GM12878 (cell line): Measurements from ENCODE around the gene OR6C68. TPM values are rescaled to one million over a fixed set of nuclear protein-coding genes. Genes with fewer than 3 reads are reported as not detected.

Source experiments
- ATAC-seq: fragments of 200-7000 bp; cut with Tn5 transposase; 3 replicates; pipeline ENCODE4 v1.9.1; 2020; ENCODE audit warnings: mild to moderate bottlenecking, moderate library complexity
- BruUV-seq: library from RNA; stranded (reverse); fragments of 400-500 nt; replicated peaks from 2 replicates; lab custom pipeline; 2021; lab: Mats Ljungman, UMichigan
- CTCF ChIA-PET: fragments of 300-600 bp; sonication (Branson Sonifier 250); formaldehyde crosslinking; extraction: SDS; loops from one replicate; lab custom pipeline; 2021; ENCODE audit warnings: inconsistent platforms; lab: Yijun Ruan, JAX
- POLR2A ChIA-PET: fragments of 350-600 bp; formaldehyde crosslinking; extraction: SDS; loops from one replicate; lab custom pipeline; 2021; ENCODE audit warnings: inconsistent platforms; lab: Charles Lee
- RAD21 ChIA-PET: fragments of 300-600 bp; sonication (Branson Sonifier 250); formaldehyde crosslinking; loops from one replicate; lab custom pipeline; 2023; ENCODE audit warnings: antibody characterized with exemption; ENCODE audit not compliant: unreplicated experiment; lab: Charles Lee
- SMC1A ChIA-PET: fragments of 300-600 bp; sonication (Branson Sonifier 250); formaldehyde crosslinking; loops from one replicate; lab custom pipeline; 2023; ENCODE audit not compliant: unreplicated experiment, uncharacterized antibody; lab: Charles Lee
- DNase-seq: peaks from one replicate; pipeline ENCODE4 v3.0.0-alpha.2; 2011; ENCODE audit warnings: low read depth, low spot score
- FAIRE-seq: peaks from 3 replicates; lab custom pipeline; 2011; peaks lifted over from hg19 to GRCh38; lab: Jason Lieb, UNC
- H2AFZ ChIP-seq: 2 replicates; pipeline ENCODE4 v1.6.0; 2011; ENCODE audit warnings: low read depth, low read length, control low read depth; ENCODE audit not compliant: control insufficient read depth
- H3K27ac ChIP-seq: 2 replicates; pipeline ENCODE4 v1.5.1; 2011; ENCODE audit warnings: control low read depth; ENCODE audit not compliant: control insufficient read depth, insufficient read depth
- H3K27me3 ChIP-seq, 2 experiments: replicated peaks in 1 of 2; 2 replicates each; pipeline versions ENCODE4 v1.6.0 to v1.6.1; 2011; ENCODE audit warnings: low read length in 1 of 2; ENCODE audit not compliant: control insufficient read depth in 2 of 2, insufficient read depth in 2 of 2
- H3K36me3 ChIP-seq, 2 experiments: 2 replicates each; pipeline ENCODE4 v1.5.1; 2011; ENCODE audit warnings: low read length in 1 of 2; ENCODE audit not compliant: control insufficient read depth in 2 of 2, insufficient read depth in 2 of 2
- H3K4me1 ChIP-seq: 2 replicates; pipeline ENCODE4 v1.6.1; 2011; ENCODE audit warnings: mild to moderate bottlenecking, low read length, moderate library complexity, mixed read lengths; ENCODE audit not compliant: control insufficient read depth, insufficient read depth
- H3K4me2 ChIP-seq: 2 replicates; pipeline ENCODE4 v1.6.0; 2011; ENCODE audit warnings: control low read depth; ENCODE audit not compliant: control insufficient read depth, insufficient read depth
- H3K4me3 ChIP-seq: fragments of 200-600 bp; sonication (generic); 2 replicates; pipeline ENCODE4 v1.5.1; 2016
- H3K79me2 ChIP-seq: 2 replicates; pipeline ENCODE4 v1.6.0; 2011; ENCODE audit warnings: low read length; ENCODE audit not compliant: control insufficient read depth, insufficient read depth
- H3K9ac ChIP-seq: 2 replicates; pipeline ENCODE4 v1.8.0; 2011; ENCODE audit warnings: low read length, control low read depth, mixed read lengths; ENCODE audit not compliant: control insufficient read depth, insufficient read depth
- H3K9me3 ChIP-seq: replicated peaks from 3 replicates; pipeline ENCODE4 v1.5.1; 2011; ENCODE audit warnings: mild to moderate bottlenecking, low read length; ENCODE audit not compliant: control insufficient read depth, insufficient read depth
- H4K20me1 ChIP-seq: 2 replicates; pipeline ENCODE4 v1.6.0; 2011; ENCODE audit not compliant: control insufficient read depth, insufficient read depth
- CBFB ChIP-seq: IDR thresholded peaks from 2 replicates; pipeline ENCODE4 v1.6.1; 2016; ENCODE audit warnings: antibody characterized with exemption, low read depth
- IRF3 ChIP-seq: fragments of 450-650 bp; IDR thresholded peaks from 2 replicates; pipeline ENCODE4 v1.6.1; 2014; ENCODE audit warnings: mild to moderate bottlenecking
- KDM1A ChIP-seq: fragments of 200-600 bp; sonication (generic); IDR thresholded peaks from 2 replicates; pipeline ENCODE4 v1.6.1; 2016; ENCODE audit warnings: borderline replicate concordance
- MTA2 ChIP-seq: fragments of 450-650 bp; IDR thresholded peaks from 2 replicates; pipeline ENCODE4 v1.6.1; 2016; ENCODE audit warnings: low read depth, mild to moderate bottlenecking, moderate library complexity
- NFIC ChIP-seq: IDR thresholded peaks from 2 replicates; pipeline ENCODE4 v1.6.1; 2012; ENCODE audit warnings: low read depth, mild to moderate bottlenecking, inconsistent platforms, low read length, moderate library complexity
- NKRF ChIP-seq: fragments of 450-650 bp; conservative IDR thresholded peaks from 2 replicates; pipeline ENCODE4 v1.6.1; 2017; ENCODE audit warnings: mild to moderate bottlenecking, moderate library complexity
- PML ChIP-seq: IDR thresholded peaks from 2 replicates; pipeline ENCODE4 v1.6.1; 2012; ENCODE audit warnings: low read length, inconsistent platforms
- YY1 ChIP-seq: IDR thresholded peaks from 2 replicates; pipeline ENCODE4 v1.6.1; 2011; ENCODE audit warnings: low read depth, mild to moderate bottlenecking, low read length
- ZNF622 ChIP-seq: fragments of 450-650 bp; IDR thresholded peaks from 2 replicates; pipeline ENCODE4 v1.6.1; 2017; ENCODE audit warnings: mild to moderate bottlenecking, inconsistent platforms
- in situ Hi-C: fragments of 300-500 bp; cut with MboI; formaldehyde crosslinking; loops from 9 replicates; pipeline ENCODE4 v1.14.3; 2018; ENCODE audit warnings: mixed read lengths
- intact Hi-C: fragments of 100-400 bp; cut with micrococcal nuclease; formaldehyde crosslinking; loops from one replicate; pipeline ENCODE4 v1.14.2; 2022; ENCODE audit not compliant: unreplicated experiment
- polyA plus RNA-seq, 11 experiments: library from polyadenylated mRNA; depleted of rRNA in 4 of 11; unstranded in 6 of 11; stranded (reverse) in 5 of 11; fragments of >200 nt; fragmentation: Nextera tagmentation in 4 of 11; fragmentation: Illumina TruSeq in 1 of 11; extraction: Ambion mirVana in 4 of 11; extraction: Trizol in 1 of 11; gene quantifications; 1 replicate in 1 of 11; 2 replicates in 10 of 11; pipeline versions ENCODE4 v1.2.1 to v1.2.3, GENCODE V29; 2011 to 2016; ENCODE audit warnings: inconsistent platforms in 2 of 11, missing spikeins in 2 of 11, low read depth in 1 of 11
- total RNA-seq, 4 experiments: library from RNA; depleted of rRNA in 3 of 4; stranded (reverse); fragments of >200 nt in 3 of 4; fragmentation: Illumina TruSeq in 1 of 4; extraction: Trizol in 1 of 4; gene quantifications; 2 replicates each; pipeline versions ENCODE4 v1.2.1 to v1.2.3, GENCODE V29; 2013 to 2021

Gene OR6C68
- total and polyA plus RNA-seq, 10 of the 15 experiments (the other 5 are each of a cell fraction or from before 2014, with no cell fraction given), result 0.10 TPM; not detected in 9

- Histone ChIP-seq H2AFZ (no peak overlapping the region), H3K9ac (no peak overlapping the region), H3K4me3 (no peak overlapping the region), H3K4me2 (no peak overlapping the region), H3K36me3 (no peaks in the 10 kb centered on the region), H3K79me2 (no peaks in the 10 kb centered on the region), H3K27ac (no peak overlapping the region), H3K4me1 (no peaks in the 10 kb centered on the region), H3K9me3 (no peaks in the 10 kb centered on the region), H3K27me3 (no peaks in the 10 kb centered on the region), H4K20me1 (no peaks in the 10 kb centered on the region)
- ChIA-PET POLR2A (no interaction called here), SMC1A (no interaction called here), RAD21 (no interaction called here), CTCF (no interaction called here)
- no peak for TF ChIP-seq ZNF622
- TF ChIP-seq NFIC, result no peak
- no peak for TF ChIP-seq IRF3
- no peak for TF ChIP-seq YY1
- no peak for TF ChIP-seq NKRF
- no peak for TF ChIP-seq CBFB
- no peak for TF ChIP-seq KDM1A
- no peak for TF ChIP-seq MTA2
- TF ChIP-seq PML, result no peak
- intact Hi-C loops, result no loop called here
- DNase-seq, result no peak
- FAIRE-seq, result no peak
- in situ Hi-C loops, result no loop called here
- no TSS peak for BruUV-seq
- no peak for ATAC-seq
These were observed 24.2 kb downstream of the OR6C68 start for GRCh38 chr12:55516391-55516790.

Other genes with a start within 250 kb of the OR6C68 start
Only the 7 nearest of the 16 such genes appear.
- not detected in 2 replicates for gene OR6C75, start 129.4 kb upstream of the OR6C68 start, total RNA-seq (2014; rRNA removed)
- gene OR6C75, start 129.4 kb upstream of the OR6C68 start, total RNA-seq (2014; rRNA removed; fragmentation: Illumina TruSeq; extraction: Trizol), result not detected in 2 replicates
- gene OR6C75, start 129.4 kb upstream of the OR6C68 start, total RNA-seq (2021), result not detected in 2 replicates
- gene OR6C75, start 129.4 kb upstream of the OR6C68 start, polyA plus RNA-seq (2011; rRNA removed), result not detected in 2 replicates
- gene OR6C75, start 129.4 kb upstream of the OR6C68 start, polyA plus RNA-seq (2014; fragmentation: Illumina TruSeq; extraction: Trizol), result not detected in 2 replicates
- not detected for gene OR6C75, start 129.4 kb upstream of the OR6C68 start, polyA plus RNA-seq (2014; fragmentation: Nextera tagmentation; extraction: Ambion mirVana)
- not detected in 2 replicates for gene OR6C75, start 129.4 kb upstream of the OR6C68 start, polyA plus RNA-seq (2014; rRNA removed)
- not detected for gene OR6C75, start 129.4 kb upstream of the OR6C68 start, polyA plus RNA-seq (2016; fragmentation: Nextera tagmentation; extraction: Ambion mirVana)
- gene OR6C65, start 91.8 kb upstream of the OR6C68 start, total RNA-seq (2014; rRNA removed), result not detected in 2 replicates
- gene OR6C65, start 91.8 kb upstream of the OR6C68 start, total RNA-seq (2014; rRNA removed; fragmentation: Illumina TruSeq; extraction: Trizol), result not detected in 2 replicates
- gene OR6C65, start 91.8 kb upstream of the OR6C68 start, total RNA-seq (2021), result not detected in 2 replicates
- not detected in 2 replicates for gene OR6C65, start 91.8 kb upstream of the OR6C68 start, polyA plus RNA-seq (2011; rRNA removed)
- gene OR6C65, start 91.8 kb upstream of the OR6C68 start, polyA plus RNA-seq (2014; fragmentation: Illumina TruSeq; extraction: Trizol), result not detected in 2 replicates
- gene OR6C65, start 91.8 kb upstream of the OR6C68 start, polyA plus RNA-seq (2014; fragmentation: Nextera tagmentation; extraction: Ambion mirVana), result not detected
- gene OR6C65, start 91.8 kb upstream of the OR6C68 start, polyA plus RNA-seq (2014; rRNA removed), result not detected in 2 replicates
- gene OR6C65, start 91.8 kb upstream of the OR6C68 start, polyA plus RNA-seq (2016; fragmentation: Nextera tagmentation; extraction: Ambion mirVana), result not detected
- not detected in 2 replicates for gene OR6C76, start 66.1 kb upstream of the OR6C68 start, total RNA-seq (2014; rRNA removed)
- gene OR6C76, start 66.1 kb upstream of the OR6C68 start, total RNA-seq (2014; rRNA removed; fragmentation: Illumina TruSeq; extraction: Trizol), result not detected in 2 replicates
- not detected in 2 replicates for gene OR6C76, start 66.1 kb upstream of the OR6C68 start, total RNA-seq (2021)
- gene OR6C76, start 66.1 kb upstream of the OR6C68 start, polyA plus RNA-seq (2011; rRNA removed), result not detected in 2 replicates
- not detected in 2 replicates for gene OR6C76, start 66.1 kb upstream of the OR6C68 start, polyA plus RNA-seq (2014; fragmentation: Illumina TruSeq; extraction: Trizol)
- not detected for gene OR6C76, start 66.1 kb upstream of the OR6C68 start, polyA plus RNA-seq (2014; fragmentation: Nextera tagmentation; extraction: Ambion mirVana)
- not detected in 2 replicates for gene OR6C76, start 66.1 kb upstream of the OR6C68 start, polyA plus RNA-seq (2014; rRNA removed)
- gene OR6C76, start 66.1 kb upstream of the OR6C68 start, polyA plus RNA-seq (2016; fragmentation: Nextera tagmentation; extraction: Ambion mirVana), result not detected
- gene OR6C2, start 48.3 kb upstream of the OR6C68 start, total RNA-seq (2014; rRNA removed), result not detected in 2 replicates
- not detected in 2 replicates for gene OR6C2, start 48.3 kb upstream of the OR6C68 start, total RNA-seq (2014; rRNA removed; fragmentation: Illumina TruSeq; extraction: Trizol)
- gene OR6C2, start 48.3 kb upstream of the OR6C68 start, total RNA-seq (2021), result not detected in 2 replicates
- not detected in 2 replicates for gene OR6C2, start 48.3 kb upstream of the OR6C68 start, polyA plus RNA-seq (2011; rRNA removed)
- not detected in 2 replicates for gene OR6C2, start 48.3 kb upstream of the OR6C68 start, polyA plus RNA-seq (2014; fragmentation: Illumina TruSeq; extraction: Trizol)
- gene OR6C2, start 48.3 kb upstream of the OR6C68 start, polyA plus RNA-seq (2014; fragmentation: Nextera tagmentation; extraction: Ambion mirVana), result not detected
- gene OR6C2, start 48.3 kb upstream of the OR6C68 start, polyA plus RNA-seq (2014; rRNA removed), result not detected in 2 replicates
- not detected for gene OR6C2, start 48.3 kb upstream of the OR6C68 start, polyA plus RNA-seq (2016; fragmentation: Nextera tagmentation; extraction: Ambion mirVana)
- not detected in 2 replicates for gene OR6C70, start 22.2 kb upstream of the OR6C68 start, total RNA-seq (2014; rRNA removed)
- not detected in 2 replicates for gene OR6C70, start 22.2 kb upstream of the OR6C68 start, total RNA-seq (2014; rRNA removed; fragmentation: Illumina TruSeq; extraction: Trizol)
- gene OR6C70, start 22.2 kb upstream of the OR6C68 start, total RNA-seq (2021), result not detected in 2 replicates
- gene OR6C70, start 22.2 kb upstream of the OR6C68 start, polyA plus RNA-seq (2011; rRNA removed), result not detected in 2 replicates
- gene OR6C70, start 22.2 kb upstream of the OR6C68 start, polyA plus RNA-seq (2014; fragmentation: Illumina TruSeq; extraction: Trizol), result not detected in 2 replicates
- not detected for gene OR6C70, start 22.2 kb upstream of the OR6C68 start, polyA plus RNA-seq (2014; fragmentation: Nextera tagmentation; extraction: Ambion mirVana)
- gene OR6C70, start 22.2 kb upstream of the OR6C68 start, polyA plus RNA-seq (2014; rRNA removed), result not detected in 2 replicates
- not detected for gene OR6C70, start 22.2 kb upstream of the OR6C68 start, polyA plus RNA-seq (2016; fragmentation: Nextera tagmentation; extraction: Ambion mirVana)
- not detected in 2 replicates for gene OR6C4, start 57.2 kb downstream of the OR6C68 start, total RNA-seq (2014; rRNA removed)
- not detected in 2 replicates for gene OR6C4, start 57.2 kb downstream of the OR6C68 start, total RNA-seq (2014; rRNA removed; fragmentation: Illumina TruSeq; extraction: Trizol)
- not detected in 2 replicates for gene OR6C4, start 57.2 kb downstream of the OR6C68 start, total RNA-seq (2021)
- not detected in 2 replicates for gene OR6C4, start 57.2 kb downstream of the OR6C68 start, polyA plus RNA-seq (2011; rRNA removed)
- gene OR6C4, start 57.2 kb downstream of the OR6C68 start, polyA plus RNA-seq (2014; fragmentation: Illumina TruSeq; extraction: Trizol), result not detected in 2 replicates
- not detected for gene OR6C4, start 57.2 kb downstream of the OR6C68 start, polyA plus RNA-seq (2014; fragmentation: Nextera tagmentation; extraction: Ambion mirVana)
- gene OR6C4, start 57.2 kb downstream of the OR6C68 start, polyA plus RNA-seq (2014; rRNA removed), result not detected in 2 replicates
- gene OR6C4, start 57.2 kb downstream of the OR6C68 start, polyA plus RNA-seq (2016; fragmentation: Nextera tagmentation; extraction: Ambion mirVana), result not detected
- gene OR2AP1, start 80.1 kb downstream of the OR6C68 start, total RNA-seq (2014; rRNA removed), result not detected in 2 replicates
- gene OR2AP1, start 80.1 kb downstream of the OR6C68 start, total RNA-seq (2014; rRNA removed; fragmentation: Illumina TruSeq; extraction: Trizol), result not detected in 2 replicates
- gene OR2AP1, start 80.1 kb downstream of the OR6C68 start, total RNA-seq (2021), result not detected in 2 replicates
- gene OR2AP1, start 80.1 kb downstream of the OR6C68 start, polyA plus RNA-seq (2011; rRNA removed), result not detected in 2 replicates
- not detected in 2 replicates for gene OR2AP1, start 80.1 kb downstream of the OR6C68 start, polyA plus RNA-seq (2014; fragmentation: Illumina TruSeq; extraction: Trizol)
- gene OR2AP1, start 80.1 kb downstream of the OR6C68 start, polyA plus RNA-seq (2014; fragmentation: Nextera tagmentation; extraction: Ambion mirVana), result not detected
- not detected in 2 replicates for gene OR2AP1, start 80.1 kb downstream of the OR6C68 start, polyA plus RNA-seq (2014; rRNA removed)
- gene OR2AP1, start 80.1 kb downstream of the OR6C68 start, polyA plus RNA-seq (2016; fragmentation: Nextera tagmentation; extraction: Ambion mirVana), result not detected